NCI-H510A (cell line): ENCODE data around the gene CD2.

ENCODE experiments used
- DNase-seq: peaks from one replicate; lab custom pipeline; 2025; lab: John Stamatoyannopoulos, UW

CD2 gene

GRCh38 chr1:116777831-116778830, 23.9 kb downstream of the CD2 start:
- no peak for DNase-seq

- no peak for DNase-seq
Observed at GRCh38 chr1:116781034-116781433, 26.8 kb downstream of the CD2 start.

- no peak for DNase-seq
Observed at GRCh38 chr1:116785006-116785405, 30.8 kb downstream of the CD2 start.

DNA sequence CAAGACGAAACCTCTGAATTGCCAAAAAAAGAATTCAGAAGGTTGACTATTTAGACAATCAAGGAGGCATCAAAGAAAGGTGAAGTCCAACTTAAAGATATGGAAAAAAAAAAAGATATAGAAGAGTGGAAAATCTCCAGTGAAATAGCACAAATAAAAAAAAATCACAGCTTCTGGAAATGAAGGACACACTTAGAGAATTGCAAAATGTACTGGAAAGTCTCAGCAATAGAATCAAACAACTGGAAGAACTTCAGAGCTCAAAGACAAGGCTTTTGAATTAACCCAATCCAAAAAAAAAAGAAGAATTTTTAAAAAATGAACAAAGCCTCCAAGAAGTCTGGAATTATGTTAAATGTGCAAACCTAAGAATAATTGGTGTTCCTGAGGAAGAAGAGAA, 31.8 kb downstream of the CD2 start:
- DNase-seq = no peak

DNA sequence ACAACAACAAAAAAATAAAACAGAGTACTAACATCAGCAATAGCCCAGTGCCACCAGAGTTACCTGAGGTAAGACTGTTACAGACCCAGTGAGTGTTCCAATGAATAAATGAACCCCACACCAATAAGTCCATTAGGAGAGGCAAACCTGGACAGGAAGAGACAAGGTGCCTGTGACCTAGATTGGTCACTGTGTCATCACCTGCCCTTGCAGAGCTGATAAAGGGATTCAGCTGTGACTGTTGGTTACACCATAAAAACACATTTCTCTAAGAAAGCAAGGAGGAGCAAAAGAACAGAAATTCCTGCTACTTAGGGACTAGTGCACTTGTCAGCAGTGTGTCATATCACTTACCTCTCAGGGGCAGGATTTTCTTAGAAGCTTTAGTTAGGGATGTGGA, 37.5 kb downstream of the CD2 start:
- DNase-seq = no peak

DNA sequence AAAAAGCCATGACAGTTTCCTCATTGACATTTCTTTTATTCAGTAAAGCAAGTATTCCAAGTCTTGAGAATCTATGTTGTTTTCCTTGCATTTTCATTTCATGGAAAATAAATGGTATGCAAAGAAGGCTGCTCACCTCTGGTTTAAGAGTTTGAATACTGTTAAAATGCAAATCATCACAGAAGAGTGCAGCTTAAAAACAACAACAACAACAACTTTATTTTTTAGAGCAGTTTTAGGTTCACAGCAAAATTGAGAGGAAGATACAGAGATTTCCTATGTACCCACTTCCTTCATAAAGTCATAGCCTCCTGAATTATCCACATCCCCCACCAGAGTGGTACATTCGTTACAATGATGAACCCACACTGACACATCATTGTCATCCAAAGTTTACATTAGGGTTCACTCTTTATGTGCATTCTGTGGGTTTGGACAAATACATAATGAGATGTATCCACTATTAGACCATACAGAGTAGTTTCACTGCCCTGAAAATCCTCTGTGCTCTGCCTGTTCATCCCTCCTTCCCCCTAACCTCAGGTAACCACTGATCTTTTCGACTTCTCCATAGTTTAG, 39.2 kb downstream of the CD2 start:
- no peak for DNase-seq

GRCh38 chr1:116794371-116794770, 40.1 kb downstream of the CD2 start:
- no peak for DNase-seq

- DNase-seq = no peak
Observed at GRCh38 chr1:116794804-116795481, 40.7 kb downstream of the CD2 start.

DNA sequence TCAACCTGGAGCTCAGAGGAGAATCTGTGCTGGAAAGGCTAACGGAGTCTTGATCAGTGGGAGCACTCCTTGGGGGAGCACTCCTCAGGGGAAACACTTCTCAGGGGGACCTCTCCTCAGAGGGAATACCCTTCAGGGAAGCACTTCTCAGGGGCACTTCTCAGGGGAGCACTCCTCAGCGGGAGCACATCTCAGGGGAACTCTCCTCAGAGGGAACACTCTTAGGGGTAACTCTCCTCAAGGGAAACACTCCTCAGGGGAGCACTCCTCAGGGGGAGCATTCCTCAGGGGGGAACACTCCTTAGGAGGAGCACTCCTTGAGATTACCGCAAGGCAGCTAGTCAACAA, 41.2 kb downstream of the CD2 start:
- no peak for DNase-seq

- DNase-seq = no peak
Observed at GRCh38 chr1:116804736-116805135, 50.5 kb downstream of the CD2 start.

GRCh38 chr1:116805398-116805797, 51.2 kb downstream of the CD2 start:
- DNase-seq = no peak

GRCh38 chr1:116806245-116806644, 52.0 kb downstream of the CD2 start:
- no peak for DNase-seq

DNA sequence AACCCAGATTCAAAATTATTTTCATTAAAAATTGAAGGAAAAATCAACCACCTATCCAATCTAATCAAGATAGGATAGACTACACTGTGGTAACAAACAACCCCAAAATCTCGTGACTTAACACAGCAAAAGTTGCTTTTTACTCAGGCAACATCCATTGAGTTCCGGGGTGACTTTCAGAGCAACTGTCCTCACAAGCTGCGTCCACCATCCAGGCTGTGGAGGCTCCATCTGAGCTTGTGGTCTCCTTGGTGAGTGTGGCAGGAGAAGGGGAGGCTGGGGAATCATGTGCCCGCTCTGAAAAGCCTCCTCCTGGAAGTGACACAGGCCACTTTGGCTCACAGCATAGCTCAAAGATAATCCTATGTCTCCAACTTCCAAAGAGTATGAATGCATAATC, 52.4 kb downstream of the CD2 start:
- DNase-seq = no peak

DNA sequence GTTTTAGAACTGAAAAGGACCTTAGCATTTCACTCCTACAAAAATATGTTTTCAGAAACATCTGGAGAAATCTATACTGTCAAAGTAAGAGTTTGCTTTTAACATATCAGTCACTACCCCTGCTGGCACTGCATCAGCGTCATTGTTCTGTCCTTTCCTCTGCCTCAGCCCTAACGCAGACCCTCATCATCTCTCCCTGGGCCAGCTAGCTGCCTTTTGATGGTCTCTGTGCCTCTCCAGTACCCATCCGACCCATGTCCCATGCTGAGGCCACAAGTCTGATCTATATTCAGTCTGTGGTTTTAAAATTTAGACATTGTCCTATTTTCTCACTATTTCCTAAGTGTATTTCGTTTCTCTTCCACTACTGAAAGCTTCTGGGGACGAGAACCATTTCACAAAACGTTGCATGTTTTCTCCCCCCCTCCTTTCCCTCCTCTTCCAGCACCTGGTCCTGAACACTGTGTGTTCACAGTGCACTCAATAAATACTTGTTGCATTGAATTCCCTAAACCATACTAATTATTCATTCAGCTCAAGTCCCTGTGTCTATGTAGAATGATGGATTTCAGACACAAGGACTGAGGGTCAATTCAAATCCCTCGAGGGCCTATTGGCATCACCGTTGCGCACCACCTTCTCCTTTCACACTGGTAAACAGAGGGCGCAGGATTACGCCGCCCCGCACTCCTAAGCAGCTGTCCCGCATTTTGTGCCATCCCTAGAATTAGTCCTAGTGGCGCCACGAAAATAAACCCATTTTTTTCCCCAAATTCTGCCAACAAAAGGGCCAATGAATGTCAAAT, 53.4 kb downstream of the CD2 start:
- no peak for DNase-seq

GRCh38 chr1:116808200-116808847, 54.1 kb downstream of the CD2 start:
- DNase-seq = no peak

- no peak for DNase-seq
Observed at GRCh38 chr1:116808848-116809508, 54.7 kb downstream of the CD2 start.

DNA sequence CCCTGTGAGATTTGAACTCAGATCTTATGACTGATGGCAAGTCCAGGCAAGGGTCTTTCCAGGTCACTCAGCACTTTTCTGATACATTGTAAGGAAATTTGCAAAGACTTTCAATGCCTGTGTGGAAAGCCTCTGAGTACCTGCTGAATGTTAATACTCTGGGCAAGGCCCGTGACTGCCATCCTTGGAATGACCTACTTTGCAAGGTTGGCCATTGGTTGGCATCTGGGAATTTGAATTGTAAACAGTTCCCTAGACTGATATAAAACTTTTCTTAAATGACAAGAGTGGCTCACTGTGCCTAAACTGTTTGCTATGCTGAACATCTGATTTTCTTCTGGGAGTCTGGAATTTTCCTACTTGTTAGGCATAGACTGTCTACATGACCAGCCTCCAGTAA, 57.1 kb downstream of the CD2 start:
- no peak for DNase-seq

DNA sequence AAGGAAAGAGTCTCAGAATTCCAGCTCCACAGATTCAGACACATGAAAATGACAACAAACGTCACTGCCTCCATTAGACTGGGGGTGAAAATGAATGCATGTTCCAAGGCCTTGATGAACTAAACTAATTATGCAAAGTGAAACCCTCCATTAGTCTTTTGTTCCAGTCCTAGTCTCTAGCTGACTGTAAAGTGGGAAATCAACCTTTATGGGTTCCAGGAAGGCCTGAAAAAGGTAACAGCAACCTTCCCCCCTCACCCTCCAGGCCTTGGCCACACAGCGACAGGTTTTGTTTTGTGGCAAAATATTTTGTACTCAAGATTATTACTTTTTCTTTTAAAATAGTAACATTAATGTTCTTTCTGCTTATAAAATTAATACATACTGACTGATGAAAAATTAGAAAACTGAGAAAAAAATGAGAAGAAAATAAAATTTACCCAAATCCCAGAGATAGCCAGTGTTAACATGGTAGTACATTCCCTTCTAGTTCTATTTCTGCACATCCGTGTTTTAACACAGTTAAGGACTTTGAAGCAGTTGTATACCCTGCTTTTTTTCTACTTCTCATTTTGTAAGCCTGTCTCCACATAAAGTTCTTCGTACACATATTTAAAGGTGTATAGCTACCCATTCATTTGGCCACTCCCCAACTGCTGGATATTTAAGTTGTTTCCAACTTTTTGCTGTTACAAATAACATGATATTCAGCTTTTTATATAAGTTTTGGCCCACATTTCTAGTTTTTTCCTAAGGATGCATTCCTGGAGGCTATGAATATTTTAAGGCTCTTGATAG, 60.9 kb downstream of the CD2 start:
- no peak for DNase-seq

- no peak for DNase-seq
Observed at GRCh38 chr1:116817582-116818064, 63.4 kb downstream of the CD2 start.
